ENCODE results near the gene CAMSAP3.
A peak's percentile ranks its signal among the peaks of the same experiment; 100 is the strongest.
"Not testable (repeated sequence)": the region's sequence is repeated elsewhere in the genome, so short reads cannot be mapped to it uniquely, and the experiment has no call there.

Gene CAMSAP3

GRCh38 chr19:7595466-7596133, at the start of gene CAMSAP3:
Gene CAMSAP3, plus strand, starts transcription at chr19:7595863. Its CDS starts 140 bp downstream, at chr19:7596003.
- peak; percentile 25 for DNase-seq

- DNase-seq: no peak
These were observed 49.8 kb upstream of the CAMSAP3 start for GRCh38 chr19:7545904-7546303.

GRCh38 chr19:7547159-7547558, 48.5 kb upstream of the CAMSAP3 start:
- no peak for DNase-seq

- no peak for DNase-seq
These were observed 46.1 kb upstream of the CAMSAP3 start for GRCh38 chr19:7549429-7550148.

GRCh38 chr19:7550169-7550770, 45.4 kb upstream of the CAMSAP3 start:
- DNase-seq: no peak

- DNase-seq: no peak
These were observed 44.5 kb upstream of the CAMSAP3 start for GRCh38 chr19:7550987-7551761.

- no peak for DNase-seq
These were observed 42.9 kb upstream of the CAMSAP3 start for GRCh38 chr19:7552781-7553180.

- DNase-seq: no peak
These were observed 41.1 kb upstream of the CAMSAP3 start for GRCh38 chr19:7554565-7554964.

GRCh38 chr19:7554990-7555864, 40.4 kb upstream of the CAMSAP3 start:
- no peak for DNase-seq

GRCh38 chr19:7556696-7557315, 38.9 kb upstream of the CAMSAP3 start:
- DNase-seq: no peak

- no peak for DNase-seq
These were observed 37.0 kb upstream of the CAMSAP3 start for GRCh38 chr19:7558667-7559066.

- DNase-seq: no peak
These were observed 36.6 kb upstream of the CAMSAP3 start for GRCh38 chr19:7559102-7559501.

- DNase-seq: no peak
These were observed 35.4 kb upstream of the CAMSAP3 start for GRCh38 chr19:7560255-7560654.

- DNase-seq: no peak
These were observed 34.3 kb upstream of the CAMSAP3 start for GRCh38 chr19:7561325-7561724.

- no peak for DNase-seq
These were observed 32.8 kb upstream of the CAMSAP3 start for GRCh38 chr19:7562646-7563393.

GRCh38 chr19:7564866-7565265, 30.8 kb upstream of the CAMSAP3 start:
- DNase-seq: no peak

GRCh38 chr19:7565332-7565731, 30.3 kb upstream of the CAMSAP3 start:
- DNase-seq: no peak

- no peak for DNase-seq
These were observed 24.9 kb upstream of the CAMSAP3 start for GRCh38 chr19:7570761-7571160.

GRCh38 chr19:7575434-7576040, 20.1 kb upstream of the CAMSAP3 start:
- DNase-seq: no peak

- DNase-seq: not testable (repeated sequence)
These were observed 18.2 kb upstream of the CAMSAP3 start for GRCh38 chr19:7577422-7577821.

- DNase-seq: no peak
These were observed 17.5 kb upstream of the CAMSAP3 start for GRCh38 chr19:7578127-7578526.
